Mesendoderm (in vitro differentiated cells): ENCODE results near the gene RNGTT.

Source experiments
- DNase-seq: peaks from one replicate; pipeline ENCODE4 v3.0.0; 2013
- H2AK5ac ChIP-seq: 2 replicates; pipeline ENCODE4 v1.6.1; 2013; ENCODE audit warnings: low read length, inconsistent platforms
- H2BK120ac ChIP-seq: 2 replicates; pipeline ENCODE4 v1.6.1; 2013; ENCODE audit warnings: low read depth, mild to moderate bottlenecking, low read length, moderate library complexity, mixed read lengths
- H2BK15ac ChIP-seq: replicated peaks from 2 replicates; pipeline ENCODE4 v1.6.1; 2013; ENCODE audit warnings: low read depth, mild to moderate bottlenecking, moderate library complexity
- H2BK5ac ChIP-seq: 2 replicates; pipeline ENCODE4 v1.6.1; 2013; ENCODE audit warnings: low read length, inconsistent platforms
- H3K18ac ChIP-seq: 2 replicates; pipeline ENCODE4 v1.6.1; 2013; ENCODE audit warnings: mild to moderate bottlenecking, low read length, mixed read lengths
- H3K23ac ChIP-seq: one replicate; pipeline ENCODE4 v1.6.1; 2013; ENCODE audit warnings: low read length
- H3K27ac ChIP-seq: 2 replicates; pipeline ENCODE4 v1.5.1; 2013; ENCODE audit warnings: low read depth, mild to moderate bottlenecking, inconsistent platforms, low read length, moderate library complexity
- H3K27me3 ChIP-seq: 2 replicates; pipeline ENCODE4 v1.6.1; 2013; ENCODE audit warnings: low read length, control low read depth, mild to moderate bottlenecking, inconsistent platforms; ENCODE audit not compliant: insufficient read depth, poor library complexity
- H3K36me3 ChIP-seq: 2 replicates; pipeline ENCODE4 v1.6.1; 2013; ENCODE audit warnings: low read length, inconsistent platforms; ENCODE audit not compliant: control insufficient read depth, insufficient read depth
- H3K4ac ChIP-seq: one replicate; pipeline ENCODE4 v1.6.1; 2013; ENCODE audit warnings: low read depth, mild to moderate bottlenecking, low read length, moderate library complexity
- H3K4me1 ChIP-seq: 2 replicates; pipeline ENCODE4 v1.6.1; 2013; ENCODE audit warnings: low read depth, low read length, inconsistent platforms; ENCODE audit not compliant: control insufficient read depth
- H3K4me2 ChIP-seq: 2 replicates; pipeline ENCODE4 v1.6.1; 2013; ENCODE audit warnings: low read length
- H3K4me3 ChIP-seq: 2 replicates; pipeline ENCODE4 v1.5.1; 2013; ENCODE audit warnings: mild to moderate bottlenecking, low read length
- H3K56ac ChIP-seq: one replicate; pipeline ENCODE4 v1.6.1; 2013; ENCODE audit warnings: low read length
- H3K79me1 ChIP-seq: 2 replicates; pipeline ENCODE4 v1.6.1; 2013; ENCODE audit warnings: low read length, inconsistent platforms
- H3K79me2 ChIP-seq: 2 replicates; pipeline ENCODE4 v1.6.1; 2013; ENCODE audit warnings: mild to moderate bottlenecking, low read length; ENCODE audit not compliant: control insufficient read depth, insufficient read depth
- H3K9ac ChIP-seq: 2 replicates; pipeline ENCODE4 v1.6.1; 2013; ENCODE audit warnings: low read length, inconsistent platforms
- H4K5ac ChIP-seq: one replicate; pipeline ENCODE4 v1.6.1; 2013; ENCODE audit warnings: low read length
- H4K8ac ChIP-seq: one replicate; pipeline ENCODE4 v1.6.1; 2013; ENCODE audit warnings: low read depth, mild to moderate bottlenecking, control low read depth, low read length, moderate library complexity
- WGBS: extraction: QIAGEN DNeasy Blood & Tissue Kit; methylation state at CpG from one replicate; pipeline ENCODE4 v1.1.7; 2013; ENCODE audit warnings: low lambda C conversion rate, missing lambda C conversion rate; ENCODE audit not compliant: insufficient coverage; ENCODE audit errors: extremely low coverage; 5-methylcytosine and 5-hydroxymethylcytosine counted together

RNGTT gene

GRCh38 chr6:88702956-88703556 lies 260.4 kb downstream of the RNGTT start:
- Histone ChIP-seq H3K56ac (no peak overlapping the region), H3K79me1 (no peaks in the 10 kb centered on the region), H2AK5ac (no peak overlapping the region), H3K4ac (no peak overlapping the region), H3K36me3 (no peaks in the 10 kb centered on the region), H3K18ac (no peak overlapping the region), H3K4me1 (no peaks in the 10 kb centered on the region), H4K5ac (no peak overlapping the region), H3K27me3 (no peaks in the 10 kb centered on the region), H3K79me2 (no peaks in the 10 kb centered on the region), H4K8ac (no peak overlapping the region), H3K9ac (no peak overlapping the region), H2BK15ac (no peak overlapping the region), H2BK120ac (no peak overlapping the region), H2BK5ac (no peak overlapping the region), H3K23ac (no peak overlapping the region), H3K4me2 (no peak overlapping the region), H3K27ac (no peak overlapping the region), H3K4me3 (no peak overlapping the region)
- WGBS, result no CpG with 5 or more reads among the region's 4 CpGs
- DNase-seq, result no peak

GRCh38 chr6:88698661-88699060 lies 264.8 kb downstream of the RNGTT start:
- no peak overlapping the region for H3K4me3 ChIP-seq
- no peak overlapping the region for H3K18ac ChIP-seq
- no peak overlapping the region for H4K5ac ChIP-seq
- no peak overlapping the region for H3K4me2 ChIP-seq
- H2AK5ac ChIP-seq, result no peak overlapping the region
- H2BK120ac ChIP-seq, result no peak overlapping the region
- no peaks in the 10 kb centered on the region for H3K4me1 ChIP-seq
- H3K56ac ChIP-seq, result no peak overlapping the region
- H2BK5ac ChIP-seq, result no peak overlapping the region
- no peaks in the 10 kb centered on the region for H3K79me1 ChIP-seq
- H3K9ac ChIP-seq, result no peak overlapping the region
- H2BK15ac ChIP-seq, result no peak overlapping the region
- DNase-seq, result no peak
- no peaks in the 10 kb centered on the region for H3K79me2 ChIP-seq
- no peak overlapping the region for H3K27ac ChIP-seq
- H3K27me3 ChIP-seq, result no peaks in the 10 kb centered on the region
- 100% methylated on average over 1 of the region's 5 CpGs for WGBS
- H4K8ac ChIP-seq, result no peak overlapping the region
- H3K36me3 ChIP-seq, result no peaks in the 10 kb centered on the region
- no peak overlapping the region for H3K23ac ChIP-seq
- no peak overlapping the region for H3K4ac ChIP-seq

- H3K4me2 ChIP-seq, result no peak overlapping the region
- no peak overlapping the region for H3K9ac ChIP-seq
- no peak overlapping the region for H2BK120ac ChIP-seq
- no peaks in the 10 kb centered on the region for H3K4me1 ChIP-seq
- no peak overlapping the region for H2BK15ac ChIP-seq
- H3K79me2 ChIP-seq, result no peaks in the 10 kb centered on the region
- H2AK5ac ChIP-seq, result no peak overlapping the region
- H3K36me3 ChIP-seq, result no peaks in the 10 kb centered on the region
- no peaks in the 10 kb centered on the region for H3K27me3 ChIP-seq
- no peak for DNase-seq
- H3K4ac ChIP-seq, result no peak overlapping the region
- no peak overlapping the region for H4K8ac ChIP-seq
- H3K23ac ChIP-seq, result no peak overlapping the region
- H3K79me1 ChIP-seq, result no peaks in the 10 kb centered on the region
- no peak overlapping the region for H3K18ac ChIP-seq
- no peak overlapping the region for H4K5ac ChIP-seq
- H3K56ac ChIP-seq, result no peak overlapping the region
- H3K4me3 ChIP-seq, result no peak overlapping the region
- no peak overlapping the region for H3K27ac ChIP-seq
- WGBS, result no CpG with 5 or more reads among the region's 4 CpGs
- no peak overlapping the region for H2BK5ac ChIP-seq
Measured at GRCh38 chr6:88695937-88696336, 267.5 kb downstream of the RNGTT start.

GRCh38 chr6:88683734-88684133 lies 279.7 kb downstream of the RNGTT start:
- no CpG with 5 or more reads among the region's 3 CpGs for WGBS
- no peak overlapping the region for H3K18ac ChIP-seq
- no peak overlapping the region for H3K27ac ChIP-seq
- H3K9ac ChIP-seq, result no peak overlapping the region
- H3K4ac ChIP-seq, result no peak overlapping the region
- H3K4me3 ChIP-seq, result no peak overlapping the region
- H4K8ac ChIP-seq, result no peak overlapping the region
- H3K4me2 ChIP-seq, result no peak overlapping the region
- no peak overlapping the region for H2BK120ac ChIP-seq
- no peaks in the 10 kb centered on the region for H3K79me2 ChIP-seq
- H2BK15ac ChIP-seq, result no peak overlapping the region
- H3K36me3 ChIP-seq, result no peaks in the 10 kb centered on the region
- H3K27me3 ChIP-seq, result no peaks in the 10 kb centered on the region
- no peak overlapping the region for H2AK5ac ChIP-seq
- DNase-seq, result no peak
- H3K4me1 ChIP-seq, result no peaks in the 10 kb centered on the region
- no peak overlapping the region for H4K5ac ChIP-seq
- no peaks in the 10 kb centered on the region for H3K79me1 ChIP-seq
- no peak overlapping the region for H3K23ac ChIP-seq
- H3K56ac ChIP-seq, result no peak overlapping the region
- no peak overlapping the region for H2BK5ac ChIP-seq

- Histone ChIP-seq H3K23ac (no peak overlapping the region), H2BK5ac (no peak overlapping the region), H2AK5ac (no peak overlapping the region), H3K4me1 (no peaks in the 10 kb centered on the region), H3K4me2 (no peak overlapping the region), H3K79me2 (no peaks in the 10 kb centered on the region), H3K36me3 (no peaks in the 10 kb centered on the region), H2BK120ac (no peak overlapping the region), H3K27me3 (no peaks in the 10 kb centered on the region), H3K18ac (no peak overlapping the region), H3K4me3 (no peak overlapping the region), H3K56ac (no peak overlapping the region), H3K4ac (no peak overlapping the region), H3K9ac (no peak overlapping the region), H3K79me1 (no peaks in the 10 kb centered on the region), H4K8ac (no peak overlapping the region), H4K5ac (no peak overlapping the region), H2BK15ac (no peak overlapping the region), H3K27ac (no peak overlapping the region)
- DNase-seq, result no peak
- no CpG with 5 or more reads among the region's 6 CpGs for WGBS
Measured at GRCh38 chr6:88680654-88681053, 282.8 kb downstream of the RNGTT start.

GRCh38 chr6:88679841-88680240 lies 283.6 kb downstream of the RNGTT start:
- no peak overlapping the region for H3K9ac ChIP-seq
- WGBS, result no CpG with 5 or more reads among the region's 4 CpGs

More at GRCh38 chr6:88679841-88680240, 283.6 kb downstream of the RNGTT start:
- no peak overlapping the region for H2AK5ac ChIP-seq
- no peak overlapping the region for H3K56ac ChIP-seq
- no peak overlapping the region for H3K4ac ChIP-seq
- no peaks in the 10 kb centered on the region for H3K79me1 ChIP-seq
- no peaks in the 10 kb centered on the region for H3K79me2 ChIP-seq
- no peak overlapping the region for H2BK15ac ChIP-seq
- H3K27ac ChIP-seq, result no peak overlapping the region
- H3K4me1 ChIP-seq, result no peaks in the 10 kb centered on the region
- no peak overlapping the region for H3K4me2 ChIP-seq
- no peak for DNase-seq
- no peaks in the 10 kb centered on the region for H3K36me3 ChIP-seq
- no peak overlapping the region for H2BK120ac ChIP-seq
- H3K4me3 ChIP-seq, result no peak overlapping the region
- H3K27me3 ChIP-seq, result no peaks in the 10 kb centered on the region
- H4K5ac ChIP-seq, result no peak overlapping the region
- H3K18ac ChIP-seq, result no peak overlapping the region
- no peak overlapping the region for H2BK5ac ChIP-seq
- H3K23ac ChIP-seq, result no peak overlapping the region
- H4K8ac ChIP-seq, result no peak overlapping the region
